ENCODE results near the gene ARL5C. TPM values are rescaled to one million over a fixed set of nuclear protein-coding genes. Genes with fewer than 3 reads are reported as not detected.
A peak's percentile ranks its signal among the peaks of the same experiment; 100 is the strongest.

Gene ARL5C, protein sequence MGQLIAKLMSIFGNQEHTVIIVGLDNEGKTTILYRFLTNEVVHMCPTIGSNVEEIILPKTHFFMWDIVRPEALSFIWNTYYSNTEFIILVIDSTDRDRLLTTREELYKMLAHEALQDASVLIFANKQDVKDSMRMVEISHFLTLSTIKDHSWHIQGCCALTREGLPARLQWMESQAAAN
- total RNA-seq, result not detected

DNA sequence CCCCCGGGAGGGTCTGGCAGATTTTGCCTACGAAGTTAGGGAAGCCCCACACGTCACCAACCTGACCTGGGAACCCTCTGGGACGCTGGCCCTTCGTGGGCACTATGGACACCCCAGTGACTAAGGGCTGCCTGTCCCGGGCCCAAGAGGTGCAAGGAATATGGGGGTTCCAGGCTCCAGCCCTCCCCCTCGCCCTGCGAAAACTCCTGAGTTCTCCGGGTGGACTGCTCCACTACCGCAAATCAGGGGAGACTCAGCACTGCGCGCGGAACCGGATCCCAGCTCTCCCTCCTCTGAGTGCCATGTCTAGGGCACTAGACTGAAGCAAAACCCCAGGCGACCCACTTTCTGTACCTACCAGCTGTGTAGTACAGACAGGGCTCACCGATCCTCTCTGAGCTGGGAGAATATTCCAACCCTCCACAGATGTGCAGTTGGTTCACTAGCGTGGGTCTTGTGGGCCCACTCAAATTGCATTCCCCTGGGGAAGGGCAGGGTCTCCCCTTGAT is at the start of gene ARL5C:
Gene ARL5C (minus strand): TSS at position 321 of the 509 bp plus-strand sequence. CDS start 401 bp downstream, outside the sequence.
- intact Hi-C loops (cut with DNase I; ENCODE audit: low total_unique reads), result no loop called here
- TF ChIP-seq, protein P1, sequence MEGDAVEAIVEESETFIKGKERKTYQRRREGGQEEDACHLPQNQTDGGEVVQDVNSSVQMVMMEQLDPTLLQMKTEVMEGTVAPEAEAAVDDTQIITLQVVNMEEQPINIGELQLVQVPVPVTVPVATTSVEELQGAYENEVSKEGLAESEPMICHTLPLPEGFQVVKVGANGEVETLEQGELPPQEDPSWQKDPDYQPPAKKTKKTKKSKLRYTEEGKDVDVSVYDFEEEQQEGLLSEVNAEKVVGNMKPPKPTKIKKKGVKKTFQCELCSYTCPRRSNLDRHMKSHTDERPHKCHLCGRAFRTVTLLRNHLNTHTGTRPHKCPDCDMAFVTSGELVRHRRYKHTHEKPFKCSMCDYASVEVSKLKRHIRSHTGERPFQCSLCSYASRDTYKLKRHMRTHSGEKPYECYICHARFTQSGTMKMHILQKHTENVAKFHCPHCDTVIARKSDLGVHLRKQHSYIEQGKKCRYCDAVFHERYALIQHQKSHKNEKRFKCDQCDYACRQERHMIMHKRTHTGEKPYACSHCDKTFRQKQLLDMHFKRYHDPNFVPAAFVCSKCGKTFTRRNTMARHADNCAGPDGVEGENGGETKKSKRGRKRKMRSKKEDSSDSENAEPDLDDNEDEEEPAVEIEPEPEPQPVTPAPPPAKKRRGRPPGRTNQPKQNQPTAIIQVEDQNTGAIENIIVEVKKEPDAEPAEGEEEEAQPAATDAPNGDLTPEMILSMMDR (IDR thresholded peaks at IDR 0.05), result no peak
- no peak for TF ChIP-seq POLR2A (IDR thresholded peaks at IDR 0.05)
- H3K27me3 ChIP-seq, result no peaks in the 10 kb centered on the region
- H3K4me3 ChIP-seq, result peak within 1 kb of the TSS; percentile 24 to 31
- H3K4me1 ChIP-seq, result no peaks in the 10 kb centered on the region
- H3K27ac ChIP-seq, result peak within 1 kb of the TSS in 1 of 2 donors; percentile 23
- no peaks in the 10 kb centered on the region for H3K36me3 ChIP-seq
- no peaks in the 10 kb centered on the region for H3K9me3 ChIP-seq
- no peak for DNase-seq

DNA sequence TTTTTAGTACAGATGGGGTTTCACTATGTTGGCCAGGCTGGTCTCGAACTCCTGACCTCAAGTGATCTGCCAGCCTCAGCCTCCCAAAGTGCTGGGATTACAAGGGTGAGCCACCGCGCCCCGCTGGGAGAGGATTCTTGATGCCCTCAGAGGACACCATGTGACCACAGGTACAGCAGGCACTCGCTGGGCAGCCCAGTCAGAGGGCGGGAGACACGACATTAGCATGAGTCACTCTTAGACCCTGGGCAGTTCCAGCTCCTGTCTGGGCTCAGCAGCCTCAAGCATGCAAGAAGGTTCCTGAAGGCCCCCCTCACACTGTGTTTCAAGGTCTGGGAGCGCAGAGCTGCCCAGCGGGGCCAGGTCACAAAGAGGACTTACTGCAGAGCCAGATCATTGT is 47.9 kb upstream of the ARL5C start:
- no peak for DNase-seq
- Histone ChIP-seq H3K9me3 (no peaks in the 10 kb centered on the region), H3K36me3 (no peaks in the 10 kb centered on the region), H3K4me1 (no peaks in the 10 kb centered on the region), H3K27ac (no peak overlapping the region), H3K4me3 (no peak overlapping the region), H3K27me3 (no peaks in the 10 kb centered on the region)
- intact Hi-C loops (cut with DNase I; ENCODE audit: low total_unique reads), result no loop called here
- TF ChIP-seq, protein P1 (IDR thresholded peaks at IDR 0.05), result no peak
- no peak for TF ChIP-seq POLR2A (IDR thresholded peaks at IDR 0.05)

DNA sequence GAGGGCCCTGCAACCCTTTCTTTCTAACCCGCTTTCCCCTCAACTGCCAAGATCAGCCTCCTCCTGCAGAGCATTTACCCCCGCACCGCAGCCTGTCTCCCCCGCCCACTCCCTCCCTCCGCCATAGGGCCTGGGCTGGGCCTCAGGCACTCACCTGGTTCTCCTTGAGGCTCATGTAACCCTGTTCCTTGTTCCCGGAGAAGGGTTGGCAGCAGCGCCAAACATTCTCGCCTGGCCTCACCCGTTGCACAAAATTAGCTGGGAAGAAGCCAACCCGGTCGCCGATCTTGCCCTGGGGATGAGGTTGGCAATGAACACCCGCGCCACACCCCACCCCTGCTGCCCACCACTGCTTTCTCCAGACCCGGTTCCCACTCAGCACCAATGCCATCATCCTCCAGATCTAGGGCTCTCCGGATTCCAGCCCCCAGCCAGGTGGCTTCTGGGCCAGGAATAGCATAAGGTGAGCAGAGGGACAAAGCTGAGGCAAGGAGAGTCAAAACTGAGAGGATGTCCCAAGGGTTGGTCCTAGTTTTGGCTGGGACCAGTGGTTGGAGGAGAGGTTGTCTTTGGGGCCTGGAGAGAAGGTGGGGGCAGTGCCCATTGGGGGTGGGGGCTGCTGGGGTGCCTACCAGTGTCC is 47.0 kb upstream of the ARL5C start:
- H3K27ac ChIP-seq, result no peak overlapping the region
- H3K36me3 ChIP-seq, result no peaks in the 10 kb centered on the region
- intact Hi-C loops (cut with DNase I; ENCODE audit: low total_unique reads), result no loop called here
- H3K27me3 ChIP-seq, result no peaks in the 10 kb centered on the region
- no peak for DNase-seq
- no peaks in the 10 kb centered on the region for H3K4me1 ChIP-seq
- TF ChIP-seq, protein P1 (IDR thresholded peaks at IDR 0.05), result no peak
- TF ChIP-seq POLR2A (IDR thresholded peaks at IDR 0.05), result no peak
- H3K9me3 ChIP-seq, result no peaks in the 10 kb centered on the region
- H3K4me3 ChIP-seq, result no peak overlapping the region

DNA sequence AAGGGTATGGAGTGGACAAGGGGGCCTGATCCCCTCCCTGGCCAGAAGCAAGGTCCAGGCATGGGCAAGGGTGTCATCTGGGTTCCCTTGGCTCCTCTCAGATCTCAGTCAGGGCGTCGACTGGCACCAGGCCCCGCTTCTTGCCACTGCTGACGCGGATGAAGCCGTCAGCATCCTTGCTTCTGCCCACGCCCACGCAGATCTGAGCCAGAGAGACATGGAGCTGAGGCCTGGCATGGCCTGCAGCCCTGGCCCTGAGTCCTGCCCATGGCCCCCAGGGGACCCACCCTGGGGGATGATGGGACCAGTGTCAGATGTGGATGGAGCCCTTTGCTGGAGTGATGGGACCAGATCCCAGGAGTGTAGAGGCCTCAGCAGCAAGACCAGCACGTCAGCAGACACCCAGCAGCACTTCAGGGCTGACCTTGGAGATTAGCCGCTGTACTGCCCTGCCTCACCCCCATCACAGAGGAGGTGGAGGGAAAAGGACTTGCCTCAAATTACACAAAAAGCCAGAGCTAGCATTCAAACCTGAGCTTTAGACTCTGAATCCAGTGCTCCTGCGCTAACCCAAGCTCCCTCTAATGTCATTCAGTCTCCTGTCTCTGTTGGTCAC is 46.3 kb upstream of the ARL5C start:
- no peak for DNase-seq
- Histone ChIP-seq H3K27me3 (no peaks in the 10 kb centered on the region), H3K9me3 (no peaks in the 10 kb centered on the region), H3K36me3 (no peaks in the 10 kb centered on the region), H3K4me1 (no peaks in the 10 kb centered on the region), H3K4me3 (no peak overlapping the region), H3K27ac (no peak overlapping the region)
- TF ChIP-seq, protein P1 (IDR thresholded peaks at IDR 0.05), result no peak
- TF ChIP-seq POLR2A (IDR thresholded peaks at IDR 0.05), result no peak
- intact Hi-C loops (cut with DNase I; ENCODE audit: low total_unique reads), result no loop called here

DNA sequence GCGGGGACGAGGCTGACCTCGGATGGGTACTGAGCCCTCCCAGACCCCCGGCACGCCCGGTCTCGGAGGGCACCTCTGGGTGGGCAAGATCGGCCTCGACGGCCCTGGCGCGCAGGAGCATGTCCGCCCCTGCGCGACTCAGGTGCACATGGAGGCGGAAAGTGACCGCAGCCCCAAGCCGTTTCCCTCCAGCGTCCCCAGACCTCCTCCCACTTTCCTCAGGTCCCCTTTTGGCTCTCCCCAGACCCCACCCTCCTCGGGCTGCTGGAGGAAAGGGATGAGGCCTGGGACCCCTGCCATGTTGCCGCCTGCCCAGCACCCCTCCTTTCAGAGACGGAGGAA is 44.1 kb upstream of the ARL5C start:
- Histone ChIP-seq H3K36me3 (no peaks in the 10 kb centered on the region), H3K4me1 (no peaks in the 10 kb centered on the region), H3K27ac (peak overlapping the region in 1 of 2 donors; percentile 24), H3K4me3 (peak overlapping the region; percentile 28 to 34), H3K9me3 (no peaks in the 10 kb centered on the region), H3K27me3 (no peaks in the 10 kb centered on the region)
- no peak for DNase-seq
- intact Hi-C loops (cut with DNase I; ENCODE audit: low total_unique reads), result no loop called here
- no peak for TF ChIP-seq POLR2A (IDR thresholded peaks at IDR 0.05)
- TF ChIP-seq, protein P1 (IDR thresholded peaks at IDR 0.05), result no peak

All from uterus (tissue), 4 donors.